HTR-8/SVneo (cell line): ENCODE data around the gene CHCHD10.
A peak's percentile ranks its signal among the peaks of the same experiment; 100 is the strongest.

ENCODE experiments used
- DNase-seq: peaks from one replicate; pipeline ENCODE4 v3.0.0; 2011; ENCODE audit warnings: low spot score, mixed read lengths; ENCODE audit not compliant: insufficient read length
- FAIRE-seq: peaks from 2 replicates; lab custom pipeline; 2011; peaks lifted over from hg19 to GRCh38; lab: Jason Lieb, UNC

Gene CHCHD10

DNA sequence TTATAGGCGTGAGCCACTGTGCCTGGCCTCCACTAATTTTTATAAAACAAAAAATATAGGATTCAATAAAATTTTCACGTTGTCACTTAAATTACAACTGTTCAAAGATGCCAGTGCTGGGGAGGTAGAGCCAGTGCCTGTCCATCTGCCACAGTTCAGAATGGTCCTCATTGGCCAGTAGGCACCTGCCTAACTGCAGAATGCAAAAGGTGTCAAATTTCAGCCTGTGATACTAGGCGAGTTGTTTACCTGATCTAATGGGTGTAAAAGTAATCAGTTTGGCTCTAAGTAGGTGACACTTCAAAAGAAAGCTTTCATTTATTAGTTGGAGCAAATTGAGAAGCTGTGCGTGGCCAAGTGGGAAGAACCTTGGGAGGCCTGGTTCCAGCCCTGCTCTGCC lies 21.3 kb upstream of the CHCHD10 start:
- DNase-seq (no peak), FAIRE-seq (no peak)

DNA sequence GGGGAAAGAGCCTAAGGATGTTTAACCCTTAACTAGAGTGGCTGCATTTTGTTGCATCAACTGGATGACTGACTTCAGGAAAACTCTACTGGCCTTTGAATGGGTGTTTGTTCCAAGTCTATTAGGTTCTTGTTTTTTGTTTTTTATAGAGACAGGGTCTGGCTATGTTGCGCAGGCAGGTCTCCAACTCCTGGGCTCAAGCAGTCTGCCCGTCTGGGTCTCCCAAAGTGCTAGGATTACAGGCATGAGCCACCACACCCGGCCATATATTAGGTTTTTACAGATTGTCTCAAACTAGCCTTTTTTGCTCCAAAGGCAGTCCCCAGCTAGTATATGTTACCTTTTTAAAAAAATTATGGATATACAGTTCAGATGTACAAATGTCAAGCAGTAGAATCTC lies 20.1 kb upstream of the CHCHD10 start:
- FAIRE-seq = no peak
- DNase-seq = no peak

DNA sequence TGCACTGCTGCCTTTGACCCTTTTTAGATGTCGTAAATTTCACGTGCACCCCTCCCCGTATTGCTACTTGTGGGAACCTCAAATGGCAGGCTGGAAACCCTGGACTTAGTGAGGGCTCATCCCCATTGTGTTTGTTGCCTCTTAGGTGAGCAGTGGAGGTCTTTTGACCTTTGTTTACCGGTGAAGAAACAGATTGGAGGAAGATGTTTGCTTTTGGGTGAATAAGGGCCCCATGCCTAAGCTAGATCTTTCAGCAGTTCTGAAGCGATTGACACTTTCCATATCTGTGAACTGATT lies 19.8 kb upstream of the CHCHD10 start:
- FAIRE-seq = no peak

DNA sequence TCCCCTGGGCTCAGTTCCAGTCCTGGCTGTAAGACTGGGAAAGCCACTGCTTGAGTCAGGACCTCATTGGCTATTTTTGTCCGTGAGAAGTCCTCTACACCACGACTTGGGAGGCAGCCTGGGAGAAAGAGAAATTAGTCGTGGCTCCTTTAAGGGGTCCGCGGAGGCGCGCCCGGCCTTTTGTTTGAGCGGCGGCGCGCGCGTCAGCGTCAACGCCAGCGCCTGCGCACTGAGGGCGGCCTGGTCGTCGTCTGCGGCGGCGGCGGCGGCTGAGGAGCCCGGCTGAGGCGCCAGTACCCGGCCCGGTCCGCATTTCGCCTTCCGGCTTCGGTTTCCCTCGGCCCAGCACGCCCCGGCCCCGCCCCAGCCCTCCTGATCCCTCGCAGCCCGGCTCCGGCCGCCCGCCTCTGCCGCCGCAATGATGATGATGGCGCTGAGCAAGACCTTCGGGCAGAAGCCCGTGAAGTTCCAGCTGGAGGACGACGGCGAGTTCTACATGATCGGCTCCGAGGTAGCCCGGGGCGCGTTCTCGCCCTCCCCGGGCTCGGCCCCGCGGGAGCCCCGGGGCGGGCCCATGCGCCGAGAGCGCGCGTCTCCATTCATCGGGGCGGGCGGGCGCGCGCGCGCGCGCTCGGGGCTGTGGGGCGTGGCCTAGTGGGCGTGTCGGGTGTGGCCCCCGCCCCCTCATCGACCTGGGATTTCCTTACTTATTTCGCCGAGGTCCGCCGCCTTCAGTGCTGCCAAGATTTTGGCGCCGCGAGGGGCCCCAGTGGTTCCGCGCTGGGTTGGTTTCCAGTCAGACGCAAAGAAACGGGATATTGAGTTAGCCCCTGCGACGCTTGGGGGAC lies 19.2 kb upstream of the CHCHD10 start, which contains the start of gene SMARCB1:
TSS of gene SMARCB1 (plus strand) at position 215 of the 848 bp plus-strand sequence. CDS start at position 419, 204 bp downstream.
- no peak for FAIRE-seq
- DNase-seq = peak; percentile 78

More for the DNA sequence above, 19.8 kb upstream of the CHCHD10 start:
- no peak for DNase-seq

DNA sequence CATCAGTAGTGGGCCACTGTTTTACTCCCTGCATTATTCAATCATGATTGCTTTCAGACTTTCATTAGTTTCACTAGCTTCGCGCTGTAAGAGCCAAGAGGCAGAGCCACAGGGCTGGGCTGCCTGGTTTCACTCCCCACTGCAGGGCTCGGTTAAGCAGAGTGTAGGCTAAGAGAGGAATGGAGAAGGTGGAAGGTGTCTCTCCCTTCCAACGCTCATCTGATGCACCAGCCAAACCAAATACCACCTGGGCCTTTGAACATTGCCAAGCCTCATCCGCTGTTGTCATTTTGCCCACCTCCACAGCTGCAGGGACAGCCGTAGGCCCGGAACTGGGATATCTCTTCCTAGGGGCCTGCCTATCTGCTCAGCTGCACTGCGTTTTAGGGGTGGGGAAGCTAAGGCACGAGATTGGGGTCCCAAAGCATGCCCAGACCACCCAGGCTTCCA lies 18.5 kb upstream of the CHCHD10 start:
- FAIRE-seq (no peak), DNase-seq (no peak)

DNA sequence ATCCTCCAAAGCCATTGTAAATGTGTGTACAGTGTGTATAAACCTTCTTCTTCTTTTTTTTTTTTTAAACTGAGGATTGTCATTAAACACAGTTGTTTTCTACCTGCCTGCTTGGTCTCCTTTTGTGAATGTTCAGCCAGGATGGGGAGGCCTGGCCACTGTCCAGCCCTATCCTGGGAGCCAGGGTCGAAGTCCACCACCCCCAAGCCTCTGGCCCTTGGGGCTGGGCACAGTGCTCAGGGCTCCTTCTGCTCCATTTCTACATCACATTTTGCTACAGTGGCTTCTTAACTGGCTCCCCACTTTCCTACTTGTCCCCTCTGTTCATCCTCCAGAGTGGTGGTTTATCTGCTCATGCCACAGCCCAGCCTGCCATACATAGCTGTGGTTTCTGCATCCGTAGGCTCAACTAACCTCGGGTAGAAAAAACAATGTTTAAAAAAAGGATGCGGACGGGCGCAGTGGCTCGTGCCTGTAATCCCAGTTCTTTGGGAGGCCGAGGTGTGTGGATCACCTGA lies 16.5 kb upstream of the CHCHD10 start:
- FAIRE-seq (no peak), DNase-seq (no peak)

DNA sequence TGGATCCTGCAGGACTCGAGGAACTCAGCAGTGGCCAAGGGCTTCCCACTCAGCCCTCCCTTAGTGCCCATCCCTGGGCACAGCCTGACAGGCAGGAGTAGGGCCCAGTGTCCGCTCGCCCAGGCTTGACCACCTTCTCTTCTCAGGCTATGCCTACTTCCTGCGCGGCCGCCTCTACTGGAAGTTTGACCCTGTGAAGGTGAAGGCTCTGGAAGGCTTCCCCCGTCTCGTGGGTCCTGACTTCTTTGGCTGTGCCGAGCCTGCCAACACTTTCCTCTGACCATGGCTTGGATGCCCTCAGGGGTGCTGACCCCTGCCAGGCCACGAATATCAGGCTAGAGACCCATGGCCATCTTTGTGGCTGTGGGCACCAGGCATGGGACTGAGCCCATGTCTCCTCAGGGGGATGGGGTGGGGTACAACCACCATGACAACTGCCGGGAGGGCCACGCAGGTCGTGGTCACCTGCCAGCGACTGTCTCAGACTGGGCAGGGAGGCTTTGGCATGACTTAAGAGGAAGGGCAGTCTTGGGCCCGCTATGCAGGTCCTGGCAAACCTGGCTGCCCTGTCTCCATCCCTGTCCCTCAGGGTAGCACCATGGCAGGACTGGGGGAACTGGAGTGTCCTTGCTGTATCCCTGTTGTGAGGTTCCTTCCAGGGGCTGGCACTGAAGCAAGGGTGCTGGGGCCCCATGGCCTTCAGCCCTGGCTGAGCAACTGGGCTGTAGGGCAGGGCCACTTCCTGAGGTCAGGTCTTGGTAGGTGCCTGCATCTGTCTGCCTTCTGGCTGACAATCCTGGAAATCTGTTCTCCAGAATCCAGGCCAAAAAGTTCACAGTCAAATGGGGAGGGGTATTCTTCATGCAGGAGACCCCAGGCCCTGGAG lies 15.7 kb upstream of the CHCHD10 start:
- FAIRE-seq (no peak), DNase-seq (no peak)

DNA sequence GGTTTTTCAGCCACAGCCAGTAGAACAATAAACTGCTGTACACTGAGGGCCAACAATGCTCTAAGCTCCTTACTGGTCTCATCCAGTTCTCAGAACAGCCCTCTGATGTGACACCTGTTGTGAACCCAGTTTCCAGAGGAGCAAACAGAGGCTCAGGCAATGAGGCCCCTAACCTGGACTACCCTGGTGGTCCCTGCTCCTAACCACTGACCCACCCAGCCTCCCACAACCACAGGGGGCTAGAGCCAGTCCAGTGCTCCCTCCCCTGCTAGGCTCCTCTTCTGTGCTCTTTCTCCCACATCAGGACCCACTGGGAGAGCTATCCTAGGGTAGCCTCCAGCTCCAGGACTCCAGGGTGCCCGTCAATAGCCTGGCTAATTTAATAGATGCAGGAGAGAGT lies 14.9 kb upstream of the CHCHD10 start:
- FAIRE-seq (no peak), DNase-seq (no peak)

DNA sequence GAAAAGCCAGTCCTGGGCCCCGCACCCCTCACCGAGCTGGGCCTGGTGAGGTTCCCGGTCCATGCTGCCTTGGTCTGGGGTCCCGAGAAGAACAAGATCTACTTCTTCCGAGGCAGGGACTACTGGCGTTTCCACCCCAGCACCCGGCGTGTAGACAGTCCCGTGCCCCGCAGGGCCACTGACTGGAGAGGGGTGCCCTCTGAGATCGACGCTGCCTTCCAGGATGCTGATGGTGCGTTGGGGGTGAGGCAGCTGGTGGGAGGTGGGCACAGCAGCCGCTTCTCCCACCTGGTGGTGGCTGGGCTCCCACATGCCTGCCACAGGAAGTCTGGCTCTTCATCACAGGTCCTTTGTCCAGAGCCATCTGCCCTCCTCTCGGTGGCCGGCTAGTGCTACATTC lies 14.5 kb upstream of the CHCHD10 start:
- FAIRE-seq = no peak
- DNase-seq = no peak

DNA sequence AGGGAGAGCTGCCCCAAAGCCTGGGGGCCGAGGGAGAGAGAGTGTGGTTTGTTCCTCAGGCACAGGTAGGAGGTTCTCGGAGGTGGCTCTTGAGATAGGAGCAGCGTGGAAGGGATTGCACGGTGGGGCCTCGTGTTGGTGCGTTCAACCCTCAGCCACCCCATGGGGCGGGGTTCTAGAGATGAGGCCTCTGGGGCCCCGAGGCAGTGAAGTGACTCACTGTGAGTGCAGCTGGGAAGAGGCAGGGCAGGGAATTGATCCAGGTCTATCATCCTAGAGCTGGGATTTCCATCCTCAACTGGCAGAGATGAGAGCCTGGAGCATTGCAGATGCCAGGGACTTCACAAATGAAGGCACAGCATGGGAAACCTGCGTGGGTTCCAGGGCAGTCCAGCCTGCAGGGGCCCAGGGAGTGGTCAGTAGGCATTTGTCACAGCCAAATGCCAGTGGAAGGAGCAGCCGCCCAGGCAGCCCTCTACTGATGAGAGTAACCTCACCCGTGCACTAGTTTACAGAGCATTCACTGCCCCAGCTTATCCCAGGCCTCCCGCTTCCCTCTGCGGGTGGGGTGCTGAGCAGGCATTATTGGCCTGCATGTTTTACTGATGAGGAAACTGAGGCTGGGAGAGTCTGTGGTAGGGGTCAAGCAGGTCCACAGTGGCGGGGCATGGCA lies 13.9 kb upstream of the CHCHD10 start:
- DNase-seq (peak; percentile 65), FAIRE-seq (no peak)

DNA sequence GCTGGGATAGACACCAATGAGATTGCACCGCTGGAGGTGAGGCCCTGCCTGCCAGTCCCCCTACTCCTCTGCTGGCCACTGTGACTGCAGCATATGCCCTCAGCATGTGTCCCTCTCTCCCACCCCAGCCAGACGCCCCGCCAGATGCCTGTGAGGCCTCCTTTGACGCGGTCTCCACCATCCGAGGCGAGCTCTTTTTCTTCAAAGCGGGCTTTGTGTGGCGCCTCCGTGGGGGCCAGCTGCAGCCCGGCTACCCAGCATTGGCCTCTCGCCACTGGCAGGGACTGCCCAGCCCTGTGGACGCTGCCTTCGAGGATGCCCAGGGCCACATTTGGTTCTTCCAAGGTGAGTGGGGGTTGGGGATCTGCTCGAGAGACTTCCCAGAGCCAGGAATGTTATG lies 13.3 kb upstream of the CHCHD10 start:
- no peak for FAIRE-seq

DNA sequence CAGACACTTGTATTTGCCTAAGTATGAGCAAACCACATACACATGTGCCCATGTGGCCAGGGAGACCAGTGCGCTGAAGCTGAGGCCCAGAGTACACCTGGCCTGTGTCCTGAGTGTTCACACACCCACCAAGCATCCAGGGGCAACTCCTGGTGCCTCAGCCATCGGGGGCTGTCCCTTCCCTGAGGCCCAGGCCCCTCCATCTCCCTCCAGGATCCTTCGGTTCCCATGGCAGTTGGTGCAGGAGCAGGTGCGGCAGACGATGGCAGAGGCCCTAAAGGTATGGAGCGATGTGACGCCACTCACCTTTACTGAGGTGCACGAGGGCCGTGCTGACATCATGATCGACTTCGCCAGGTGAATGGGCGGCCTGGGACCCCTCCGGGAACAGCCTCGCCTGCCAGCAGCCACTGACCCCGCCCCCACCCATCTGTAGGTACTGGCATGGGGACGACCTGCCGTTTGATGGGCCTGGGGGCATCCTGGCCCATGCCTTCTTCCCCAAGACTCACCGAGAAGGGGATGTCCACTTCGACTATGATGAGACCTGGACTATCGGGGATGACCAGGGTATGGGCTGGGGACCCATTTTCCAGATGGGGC lies 12.5 kb upstream of the CHCHD10 start:
- DNase-seq (no peak), FAIRE-seq (no peak)

More for the DNA sequence above, 13.3 kb upstream of the CHCHD10 start:
- DNase-seq = no peak

DNA sequence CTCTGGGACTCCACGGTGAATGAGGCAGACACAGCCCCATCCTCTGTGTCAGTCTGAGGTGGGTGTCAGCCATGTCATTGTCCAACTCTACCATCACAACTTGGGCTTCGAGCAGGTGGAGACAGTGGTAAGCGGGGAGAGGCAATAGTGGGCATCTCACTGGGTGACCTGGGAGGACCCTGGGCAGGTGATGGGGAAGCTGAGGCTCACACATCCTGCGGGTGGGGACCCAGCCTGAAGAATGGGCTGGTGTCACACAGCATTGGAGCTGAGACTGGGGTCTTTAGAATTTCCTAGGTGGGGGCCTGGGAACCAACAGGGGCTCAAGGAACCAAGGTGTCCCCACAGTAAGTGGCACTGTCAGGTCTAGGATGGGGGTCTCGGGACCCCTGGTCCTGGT lies 12.0 kb upstream of the CHCHD10 start:
- DNase-seq (no peak), FAIRE-seq (no peak)

DNA sequence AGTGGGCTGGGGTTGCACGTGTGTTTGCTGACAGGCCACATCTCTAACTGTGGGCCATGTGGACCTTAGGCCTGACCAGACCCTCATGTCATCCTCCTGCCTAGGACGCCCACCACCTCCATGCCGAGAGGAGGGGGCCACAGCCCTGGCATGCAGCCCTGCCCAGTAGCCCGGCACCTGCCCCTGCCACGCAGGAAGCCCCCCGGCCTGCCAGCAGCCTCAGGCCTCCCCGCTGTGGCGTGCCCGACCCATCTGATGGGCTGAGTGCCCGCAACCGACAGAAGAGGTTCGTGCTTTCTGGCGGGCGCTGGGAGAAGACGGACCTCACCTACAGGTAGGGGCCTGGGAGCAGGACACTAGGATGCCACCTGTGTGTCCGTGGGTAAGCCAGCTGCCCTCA lies 11.3 kb upstream of the CHCHD10 start:
- FAIRE-seq (no peak), DNase-seq (no peak)

DNA sequence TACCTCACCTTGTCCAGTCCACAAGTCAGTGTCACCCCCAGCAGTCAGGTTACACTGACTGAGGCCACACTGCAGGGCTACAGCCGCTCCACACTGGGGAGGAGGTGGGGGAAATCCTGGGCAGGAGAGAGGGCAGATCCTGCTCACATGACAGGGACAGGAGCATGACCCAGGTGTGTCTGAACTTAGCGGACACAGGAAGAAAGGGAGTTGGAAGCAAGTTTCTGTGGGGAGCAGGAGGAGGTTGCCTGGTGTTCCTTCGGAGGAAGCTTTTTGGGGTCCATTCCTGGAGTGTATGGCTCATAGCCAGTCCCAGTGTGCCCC lies 10.8 kb upstream of the CHCHD10 start:
- no peak for FAIRE-seq

DNA sequence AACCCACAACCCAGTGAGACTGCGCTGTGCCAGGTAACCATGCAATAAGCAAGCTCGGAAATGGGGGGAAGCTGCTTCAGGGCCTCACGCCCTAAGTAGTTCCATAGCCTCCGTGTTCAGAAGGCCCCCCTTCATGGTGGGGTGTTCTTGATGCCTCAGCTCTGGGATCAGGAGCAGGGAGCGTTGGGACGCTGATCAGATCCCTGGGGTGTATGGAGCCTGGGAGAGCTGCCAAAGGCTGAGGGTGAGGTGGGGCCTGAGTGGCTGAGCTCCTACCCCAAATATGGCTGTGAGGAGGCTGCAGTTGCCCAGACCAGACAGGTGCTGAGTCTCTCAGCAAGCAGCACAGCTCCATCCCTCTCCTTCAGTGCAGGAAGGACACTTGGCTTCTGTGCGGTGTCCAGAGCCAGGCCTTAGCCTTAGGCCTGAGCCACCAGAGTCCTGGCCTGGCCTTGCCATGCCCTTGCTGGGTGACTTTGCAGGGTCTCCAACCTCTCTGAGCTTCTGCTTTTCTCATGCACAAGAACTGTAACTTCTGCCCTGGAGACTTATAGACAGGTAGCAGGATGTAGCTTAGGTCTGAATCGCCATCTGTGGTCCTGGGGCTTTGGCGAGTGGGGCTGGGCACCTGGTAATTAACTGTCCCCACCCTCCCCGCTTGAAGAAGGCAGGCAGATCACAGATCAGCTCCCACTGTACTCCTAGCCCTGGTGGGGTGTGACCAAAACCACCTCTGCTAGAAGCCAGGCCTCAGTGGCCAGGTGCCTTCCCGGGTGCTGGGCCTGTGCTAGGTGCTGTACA lies 10.2 kb upstream of the CHCHD10 start:
- FAIRE-seq = no peak
- no peak for DNase-seq

More for the DNA sequence above, 10.8 kb upstream of the CHCHD10 start:
- no peak for DNase-seq

DNA sequence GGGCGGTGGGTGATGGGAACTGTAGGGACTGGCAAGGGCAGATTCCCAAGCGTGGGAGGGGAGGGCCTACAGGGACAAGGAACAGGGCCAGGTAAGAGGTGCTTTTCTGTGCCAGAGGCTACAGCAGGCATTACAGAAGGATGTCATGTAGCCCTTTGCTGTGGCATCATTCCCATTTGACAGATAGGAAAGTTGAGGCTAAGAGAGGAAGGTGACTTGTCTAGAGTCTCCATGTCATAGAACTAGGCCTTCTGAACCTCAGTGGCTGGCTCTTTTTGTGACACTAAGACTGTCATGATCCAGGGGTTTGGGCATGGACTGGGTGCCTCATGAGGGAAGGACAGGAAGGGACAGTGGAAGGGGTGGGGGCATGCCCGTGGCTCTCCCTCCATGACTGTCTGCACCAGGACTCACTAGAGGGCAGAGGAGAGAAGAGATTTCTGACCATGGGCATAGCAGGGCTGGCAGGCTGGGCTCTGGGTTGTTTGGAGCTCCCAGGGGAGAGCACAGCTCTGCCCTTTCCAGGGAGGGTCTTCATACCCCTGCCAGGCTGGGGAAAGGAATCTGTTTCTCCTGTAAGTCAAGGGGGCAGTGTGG lies 8.1 kb upstream of the CHCHD10 start:
- no peak for DNase-seq
- FAIRE-seq = no peak

DNA sequence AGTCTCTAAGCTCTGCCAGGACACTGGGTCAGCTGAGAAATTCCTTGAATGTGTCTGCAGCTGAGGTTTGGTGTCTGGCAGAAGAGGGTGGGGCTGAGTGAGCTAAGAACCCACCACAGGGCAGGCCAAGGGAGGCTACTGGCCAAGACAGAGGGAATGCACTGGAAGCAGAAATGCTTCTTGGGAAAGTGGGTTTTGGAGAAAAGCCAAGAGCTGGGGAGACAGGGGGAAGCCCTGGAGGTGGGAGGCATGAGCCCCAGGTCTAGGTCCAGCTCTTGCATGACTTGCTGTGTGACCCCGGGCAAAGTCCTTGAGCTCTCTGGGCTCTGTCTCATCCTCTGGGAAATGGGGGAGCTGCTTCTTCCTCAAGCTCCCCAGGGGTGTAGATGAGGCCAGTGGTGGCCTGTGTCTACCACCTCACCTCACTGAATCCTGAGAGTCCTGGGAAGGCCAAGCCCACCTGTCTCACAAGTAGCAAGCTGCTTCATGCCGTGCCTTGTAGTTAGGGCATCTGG lies 7.2 kb upstream of the CHCHD10 start:
- DNase-seq = no peak

More for the DNA sequence above, 7.2 kb upstream of the CHCHD10 start:
- no peak for FAIRE-seq
